Ascending aorta (tissue), 2 donors: Measurements from ENCODE around the gene SCAF8. TPM values are rescaled to one million over a fixed set of nuclear protein-coding genes. Genes with fewer than 3 reads are reported as not detected.

Source experiments
- DNase-seq, 2 donors: peaks; one replicate each; pipeline ENCODE4 v3.0.0-alpha.2; 2019; ENCODE audit warnings: low spot score in 2 of 2
- H3K27ac ChIP-seq, 2 donors: fragments of 200-600 bp; sonication (generic); one replicate each; pipeline ENCODE4 v1.5.1; 2016 to 2017; ENCODE audit warnings: mild to moderate bottlenecking in 1 of 2
- H3K27me3 ChIP-seq: fragments of 200-600 bp; sonication (generic); one replicate; pipeline ENCODE4 v1.5.1; 2017
- H3K36me3 ChIP-seq, 2 donors: fragments of 200-600 bp; sonication (generic); one replicate each; pipeline ENCODE4 v1.5.1; 2016
- H3K4me1 ChIP-seq, 2 donors: fragments of 200-600 bp; sonication (generic); one replicate each; pipeline ENCODE4 v1.5.1; 2016 to 2017; ENCODE audit warnings: mild to moderate bottlenecking in 1 of 2
- H3K4me3 ChIP-seq, 2 donors: fragments of 200-600 bp; sonication (generic); one replicate each; pipeline ENCODE4 v1.5.1; 2016 to 2017; ENCODE audit warnings: mild to moderate bottlenecking in 1 of 2
- H3K9me3 ChIP-seq, 2 donors: fragments of 200-600 bp; sonication (generic); one replicate each; pipeline ENCODE4 v1.5.1; 2016
- intact Hi-C: fragments of 100-400 bp; cut with DNase I; formaldehyde crosslinking; loops from one replicate; pipeline ENCODE4 v1.15.1; 2023
- total RNA-seq: library from RNA; depleted of rRNA; stranded (reverse); fragments of >200 nt; gene quantifications from one replicate; pipeline ENCODE4 v1.1.0, GENCODE V29; 2016
- TF ChIP-seq, protein P1 (sequence below), 3 experiments: fragments of 200-600 bp in 2 of 3; fragments of 450-650 bp in 1 of 3; sonication (generic) in 2 of 3; IDR thresholded peaks; one replicate each; pipeline ENCODE4 v1.5.1; 2016 to 2019; ENCODE audit warnings: antibody characterized with exemption in 3 of 3, mild to moderate bottlenecking in 1 of 3, moderate library complexity in 1 of 3

SCAF8 gene
- total RNA-seq, 1 donor from 2014 or later = 22.6 TPM

GRCh38 chr6:154829970-154830369, 96.8 kb downstream of the SCAF8 start:
- H3K36me3 ChIP-seq = peaks cover 24 to 48% of the 10 kb centered on the region in 2 donors

GRCh38 chr6:154830771-154831170, 97.6 kb downstream of the SCAF8 start:
- H3K27ac ChIP-seq = no peak overlapping the region
- H3K4me3 ChIP-seq = no peak overlapping the region
- DNase-seq = no peak
- H3K27me3 ChIP-seq = no peaks in the 10 kb centered on the region
- H3K9me3 ChIP-seq = no peaks in the 10 kb centered on the region
- peaks cover 24 to 40% of the 10 kb centered on the region in 2 donors for H3K36me3 ChIP-seq
- TF ChIP-seq, protein P1, sequence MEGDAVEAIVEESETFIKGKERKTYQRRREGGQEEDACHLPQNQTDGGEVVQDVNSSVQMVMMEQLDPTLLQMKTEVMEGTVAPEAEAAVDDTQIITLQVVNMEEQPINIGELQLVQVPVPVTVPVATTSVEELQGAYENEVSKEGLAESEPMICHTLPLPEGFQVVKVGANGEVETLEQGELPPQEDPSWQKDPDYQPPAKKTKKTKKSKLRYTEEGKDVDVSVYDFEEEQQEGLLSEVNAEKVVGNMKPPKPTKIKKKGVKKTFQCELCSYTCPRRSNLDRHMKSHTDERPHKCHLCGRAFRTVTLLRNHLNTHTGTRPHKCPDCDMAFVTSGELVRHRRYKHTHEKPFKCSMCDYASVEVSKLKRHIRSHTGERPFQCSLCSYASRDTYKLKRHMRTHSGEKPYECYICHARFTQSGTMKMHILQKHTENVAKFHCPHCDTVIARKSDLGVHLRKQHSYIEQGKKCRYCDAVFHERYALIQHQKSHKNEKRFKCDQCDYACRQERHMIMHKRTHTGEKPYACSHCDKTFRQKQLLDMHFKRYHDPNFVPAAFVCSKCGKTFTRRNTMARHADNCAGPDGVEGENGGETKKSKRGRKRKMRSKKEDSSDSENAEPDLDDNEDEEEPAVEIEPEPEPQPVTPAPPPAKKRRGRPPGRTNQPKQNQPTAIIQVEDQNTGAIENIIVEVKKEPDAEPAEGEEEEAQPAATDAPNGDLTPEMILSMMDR (IDR thresholded peaks at IDR 0.05) = no peak
- H3K4me1 ChIP-seq = no peaks in the 10 kb centered on the region
- intact Hi-C loops = no loop called here

More at GRCh38 chr6:154829970-154830369, 96.8 kb downstream of the SCAF8 start:
- no peak for DNase-seq
- no peaks in the 10 kb centered on the region for H3K9me3 ChIP-seq
- H3K27me3 ChIP-seq = no peaks in the 10 kb centered on the region
- H3K4me1 ChIP-seq = no peaks in the 10 kb centered on the region
- no peak overlapping the region for H3K27ac ChIP-seq
- TF ChIP-seq, protein P1 (IDR thresholded peaks at IDR 0.05) = no peak
- H3K4me3 ChIP-seq = no peak overlapping the region
- intact Hi-C loops = no loop called here

DNA sequence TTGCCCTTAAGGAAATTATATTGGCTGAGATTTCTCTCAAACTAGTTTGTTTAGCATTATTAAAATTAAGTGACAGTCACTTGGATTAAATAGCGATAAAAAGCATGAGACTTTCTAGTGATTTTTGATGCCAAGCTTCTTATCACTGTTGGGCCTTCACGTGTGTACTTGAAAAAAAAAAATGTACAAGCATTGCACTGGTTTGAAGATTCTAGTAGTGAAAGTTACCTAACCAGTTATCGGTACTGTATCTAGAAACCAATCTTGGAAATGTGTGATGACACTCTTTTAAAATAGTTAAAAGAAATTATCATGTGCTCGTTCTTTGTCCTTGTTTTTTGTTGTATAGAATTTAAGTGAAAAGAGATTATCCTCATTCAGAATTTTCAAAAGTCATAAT, 102.1 kb downstream of the SCAF8 start:
- Histone ChIP-seq H3K4me1 (peaks cover 0 to 3% of the 10 kb centered on the region in 2 donors), H3K9me3 (no peaks in the 10 kb centered on the region), H3K36me3 (peaks cover 13 to 14% of the 10 kb centered on the region in 2 donors), H3K27me3 (no peaks in the 10 kb centered on the region), H3K27ac (no peak overlapping the region), H3K4me3 (no peak overlapping the region)
- intact Hi-C loops = no loop called here
- TF ChIP-seq, protein P1 (IDR thresholded peaks at IDR 0.05) = no peak
- no peak for DNase-seq

GRCh38 chr6:154839546-154839945, 106.3 kb downstream of the SCAF8 start:
- H3K27me3 ChIP-seq = no peaks in the 10 kb centered on the region
- no peak for DNase-seq
- no peak overlapping the region for H3K27ac ChIP-seq
- H3K4me1 ChIP-seq = peaks cover 0 to 3% of the 10 kb centered on the region in 2 donors
- no peaks in the 10 kb centered on the region for H3K36me3 ChIP-seq
- intact Hi-C loops = no loop called here
- TF ChIP-seq, protein P1 (IDR thresholded peaks at IDR 0.05) = no peak
- no peak overlapping the region for H3K4me3 ChIP-seq
- no peaks in the 10 kb centered on the region for H3K9me3 ChIP-seq

- no peak overlapping the region for H3K27ac ChIP-seq
- TF ChIP-seq, protein P1 (IDR thresholded peaks at IDR 0.05) = no peak
- peaks cover 0 to 3% of the 10 kb centered on the region in 2 donors for H3K4me1 ChIP-seq
- H3K27me3 ChIP-seq = no peaks in the 10 kb centered on the region
- H3K36me3 ChIP-seq = no peaks in the 10 kb centered on the region
- DNase-seq = no peak
- no peaks in the 10 kb centered on the region for H3K9me3 ChIP-seq
- intact Hi-C loops = no loop called here
- H3K4me3 ChIP-seq = no peak overlapping the region
Observed at GRCh38 chr6:154840363-154840762, 107.1 kb downstream of the SCAF8 start.

DNA sequence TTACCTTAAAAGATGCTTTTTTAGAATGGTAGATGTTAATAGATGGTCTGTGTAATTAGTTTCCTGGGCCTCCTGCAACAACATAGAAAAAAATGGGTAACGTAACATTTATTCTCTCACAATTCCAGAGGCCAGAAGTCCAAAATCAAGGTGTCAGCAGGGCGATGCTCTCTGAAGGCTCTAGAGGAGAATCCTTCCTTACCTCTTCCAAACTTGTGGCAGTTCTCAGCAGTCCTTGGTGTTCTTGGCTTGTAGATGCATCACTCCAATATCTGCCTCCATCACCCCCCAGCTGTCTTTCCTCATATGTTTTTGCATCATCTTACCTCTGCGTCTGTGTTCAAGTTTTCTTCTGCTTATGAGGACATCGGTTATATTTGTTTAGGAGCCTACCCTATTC, 107.9 kb downstream of the SCAF8 start:
- DNase-seq = no peak
- no peaks in the 10 kb centered on the region for H3K9me3 ChIP-seq
- peaks cover 0 to 3% of the 10 kb centered on the region in 2 donors for H3K4me1 ChIP-seq
- TF ChIP-seq, protein P1 (IDR thresholded peaks at IDR 0.05) = no peak
- no peak overlapping the region for H3K4me3 ChIP-seq
- no peaks in the 10 kb centered on the region for H3K27me3 ChIP-seq
- H3K36me3 ChIP-seq = no peaks in the 10 kb centered on the region
- intact Hi-C loops = no loop called here
- no peak overlapping the region for H3K27ac ChIP-seq
